HG02610 (cell line): ENCODE measurements around the gene MIPEP.

Experiments
- ATAC-seq: cut with Tn5 transposase; IDR thresholded peaks from one replicate; pipeline ENCODE4 v1.9.1; 2021; ENCODE audit warnings: mild to moderate bottlenecking, moderate library complexity; ENCODE audit not compliant: unreplicated experiment

The MIPEP gene

DNA sequence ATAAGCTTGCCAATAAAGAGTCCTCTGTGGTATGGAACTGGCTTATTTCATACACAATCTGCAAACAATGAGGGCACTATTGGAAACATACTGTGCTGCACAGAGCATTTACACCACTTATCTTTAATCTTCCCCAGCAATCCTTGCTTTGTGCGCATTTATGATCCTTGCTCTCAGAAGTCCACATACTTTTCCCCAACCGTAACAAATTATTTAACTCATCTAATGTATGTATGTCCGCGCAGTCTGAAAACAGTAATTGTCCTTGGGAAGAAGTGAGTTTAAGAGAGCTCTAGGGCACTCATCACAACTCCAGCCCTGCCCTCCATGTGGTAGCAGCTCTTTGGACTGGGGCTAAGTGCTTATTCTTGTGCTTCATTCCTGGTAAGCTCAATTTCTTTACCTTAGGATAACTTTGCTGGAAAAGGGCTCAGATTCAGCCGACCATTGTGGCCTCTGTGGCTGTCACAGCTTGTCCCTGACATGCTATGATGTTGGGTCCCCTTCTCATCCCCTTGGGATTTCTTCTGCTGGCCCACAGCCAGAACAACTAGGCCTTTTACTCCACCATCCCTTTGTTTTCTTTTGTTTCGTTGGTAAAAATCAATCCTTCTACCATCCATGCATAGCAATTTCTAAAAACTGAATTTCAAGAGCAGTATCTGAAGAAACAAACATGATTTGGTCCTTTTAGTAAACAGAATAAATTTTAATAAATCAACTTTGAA is 166.3 kb downstream of the MIPEP start:
- ATAC-seq, result no peak

DNA sequence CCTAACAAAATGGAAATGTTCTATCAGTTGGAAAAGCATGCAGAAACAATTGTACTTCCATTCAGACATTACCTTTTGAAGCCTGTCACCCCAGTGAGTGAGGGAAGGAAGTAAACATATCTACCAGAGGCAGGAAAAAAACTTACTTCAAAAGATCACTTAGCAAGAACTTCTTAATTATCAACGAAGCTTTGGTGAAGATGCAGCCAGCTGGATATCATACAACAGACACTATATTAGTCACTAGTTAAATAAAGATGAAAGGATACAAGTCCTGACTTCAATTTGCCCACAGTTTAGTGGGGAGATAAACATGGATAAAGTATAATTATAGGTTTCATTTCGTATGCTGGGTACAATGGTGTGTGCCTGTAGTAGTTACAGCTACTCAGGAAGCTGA is 170.2 kb downstream of the MIPEP start:
- no peak for ATAC-seq

DNA sequence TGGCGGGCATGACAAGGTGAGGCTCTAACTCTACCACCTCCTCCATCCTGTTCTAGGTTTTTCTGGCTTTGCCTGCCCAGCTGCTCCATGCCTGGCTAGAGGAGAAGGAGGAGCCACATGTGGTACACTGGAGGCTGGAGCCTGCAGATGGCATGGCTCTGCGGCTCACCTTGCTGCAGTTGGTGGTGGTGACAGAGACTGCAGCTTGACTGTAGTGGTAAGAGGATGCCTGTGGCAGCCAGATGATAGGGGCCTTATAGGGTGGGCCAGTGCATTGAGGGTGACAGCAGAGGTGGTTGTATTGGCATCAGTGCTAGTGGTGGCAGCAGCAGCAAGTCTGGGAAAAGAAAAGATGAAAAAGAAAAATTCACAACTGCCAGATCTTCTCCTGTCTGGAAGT is 172.8 kb downstream of the MIPEP start:
- no peak for ATAC-seq

DNA sequence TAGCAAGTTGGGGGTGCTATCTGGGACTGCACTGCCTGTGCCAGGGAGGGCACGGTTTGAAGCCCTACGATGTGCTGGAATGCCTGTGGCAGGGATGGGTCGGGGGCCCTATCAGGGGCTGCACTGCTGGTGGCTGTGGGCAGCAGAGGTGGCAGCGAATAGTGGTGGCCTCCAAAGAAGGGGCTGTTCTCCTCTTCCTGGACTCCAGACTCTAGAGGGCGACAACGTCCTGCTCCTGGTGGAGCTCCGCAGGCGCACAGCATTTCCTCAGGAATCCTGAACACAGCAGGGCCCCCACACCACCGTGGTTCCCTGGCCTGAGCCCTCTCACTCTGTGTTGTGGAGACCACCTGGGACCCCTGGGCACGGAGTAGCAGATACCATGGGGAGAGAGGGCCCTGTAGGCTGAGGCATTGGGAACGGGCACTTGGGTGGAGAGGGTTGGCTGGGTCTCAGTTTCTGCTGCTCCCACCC is 173.4 kb downstream of the MIPEP start:
- ATAC-seq, result no peak

DNA sequence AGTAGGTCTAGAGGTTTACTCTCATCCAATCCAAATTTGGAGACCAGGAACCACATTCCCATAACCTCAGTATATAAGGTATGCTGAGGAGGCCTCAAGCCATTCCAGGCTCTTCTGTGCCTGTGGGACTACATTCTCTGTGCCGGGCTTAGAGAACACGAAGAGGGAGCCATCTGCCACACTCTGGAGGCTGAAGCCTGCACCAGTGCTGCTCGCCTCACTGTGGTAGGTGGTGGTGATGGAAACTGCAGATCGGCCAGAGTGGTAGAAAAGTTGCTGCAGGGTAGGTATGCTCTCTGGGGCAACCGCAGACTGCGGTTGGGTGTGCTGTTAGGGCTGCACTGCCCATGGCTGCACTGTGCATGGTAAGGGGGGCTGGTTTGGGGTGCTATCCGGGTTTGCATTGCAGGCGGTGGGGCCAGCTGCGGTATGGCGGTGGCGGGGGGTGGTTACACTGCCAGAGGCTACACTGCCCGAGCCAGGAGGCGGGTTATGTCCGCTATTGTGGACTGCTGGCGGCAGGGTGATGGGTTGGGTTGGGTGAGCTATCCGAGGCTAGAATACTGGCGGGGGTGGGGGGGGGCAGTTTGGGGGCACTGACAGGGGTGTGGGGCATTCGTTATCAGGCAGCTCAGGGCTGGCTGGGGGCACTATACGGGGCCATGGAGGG is 174.0 kb downstream of the MIPEP start:
- ATAC-seq, result no peak

DNA sequence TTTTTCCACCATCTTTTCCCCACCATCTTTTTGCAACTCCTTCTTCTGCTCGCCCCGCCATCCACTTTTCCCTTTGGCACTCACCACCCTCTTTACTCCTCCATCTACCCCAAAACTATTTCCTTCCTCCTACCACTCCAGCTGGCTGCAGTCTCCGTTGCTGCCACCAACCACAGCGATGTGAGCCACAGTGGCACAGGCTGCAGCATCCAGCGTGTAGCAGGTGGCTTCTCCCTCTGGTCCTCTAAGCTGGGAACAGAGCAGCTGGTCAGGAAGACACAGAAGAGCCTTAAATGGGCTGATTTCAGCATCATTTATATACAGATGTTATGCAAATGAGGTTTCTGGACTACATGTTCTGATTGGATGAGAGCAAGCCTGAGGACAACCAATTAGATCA is 174.5 kb downstream of the MIPEP start:
- no peak for ATAC-seq

DNA sequence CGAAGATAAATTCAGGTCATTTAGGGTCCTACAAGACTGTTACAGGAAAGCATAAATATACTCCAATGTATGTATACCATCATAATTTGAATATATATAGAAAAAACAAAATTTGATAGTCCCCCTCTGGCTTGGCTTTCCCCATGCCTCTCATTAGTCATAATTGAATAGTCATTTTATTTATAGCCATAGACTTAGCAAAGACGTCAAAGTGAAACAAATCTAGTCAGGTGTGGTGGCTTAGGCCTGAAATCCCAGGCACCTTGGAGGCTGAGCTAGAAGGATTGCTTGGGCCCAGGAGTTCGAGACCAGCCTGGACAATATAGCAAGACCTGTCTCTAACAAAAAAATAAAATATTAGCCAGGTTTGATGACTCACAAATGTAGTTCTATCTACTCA is 177.8 kb downstream of the MIPEP start:
- ATAC-seq, result no peak

DNA sequence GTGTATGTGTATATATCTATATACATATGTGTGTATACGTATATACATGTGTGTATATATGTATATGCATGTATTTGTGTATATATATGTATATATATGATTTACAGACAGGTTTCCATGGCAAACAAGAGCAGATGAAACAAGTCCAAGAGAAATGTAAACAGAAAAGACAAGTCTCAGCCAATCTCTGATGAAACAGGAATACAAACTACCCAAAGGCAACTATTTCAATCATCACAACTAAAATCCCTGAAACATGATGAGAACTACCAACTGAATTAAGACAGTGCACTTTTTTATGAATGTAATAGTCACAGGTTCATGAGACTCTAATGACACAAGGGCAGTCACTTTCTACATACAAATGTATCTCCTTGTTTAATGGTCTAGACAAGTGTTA is 178.8 kb downstream of the MIPEP start:
- ATAC-seq, result no peak

DNA sequence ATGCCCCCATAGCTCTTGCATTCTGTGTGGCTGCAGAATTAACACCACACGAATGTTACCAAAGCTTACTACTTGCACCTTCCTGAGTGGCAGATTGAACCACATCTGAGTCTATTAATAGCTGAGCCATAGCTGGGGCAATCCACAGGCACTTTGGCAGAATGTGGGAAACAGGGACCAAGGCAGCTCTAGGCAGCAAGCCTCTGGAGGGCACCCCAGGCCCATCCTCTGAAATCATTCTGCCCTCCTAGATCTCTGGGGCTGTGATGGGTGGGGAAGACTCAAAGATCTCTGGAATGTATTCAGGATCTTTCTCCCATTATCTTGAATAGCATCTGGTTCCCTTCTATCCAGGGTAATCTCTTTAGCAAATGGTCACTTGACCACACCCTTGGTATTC is 179.7 kb downstream of the MIPEP start:
- no peak for ATAC-seq

DNA sequence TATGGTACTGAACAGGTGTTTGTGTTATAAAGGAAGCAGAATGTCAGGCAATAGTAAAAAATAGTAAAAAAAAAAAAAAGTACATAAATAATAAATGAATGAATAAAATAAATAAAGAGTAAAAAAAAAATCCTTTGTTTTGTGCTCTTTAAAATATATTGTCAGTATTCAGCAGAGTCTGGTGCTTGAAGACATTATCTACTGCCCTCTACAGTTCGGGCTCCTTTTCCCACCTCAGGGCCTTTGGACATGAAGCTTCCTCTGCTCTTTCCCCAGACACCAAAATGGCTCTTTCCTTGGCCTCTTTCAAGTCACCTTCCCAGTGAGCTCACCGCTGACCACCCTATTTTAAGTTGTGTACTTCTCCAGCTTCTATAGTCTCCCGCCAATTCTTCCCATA is 181.5 kb downstream of the MIPEP start:
- ATAC-seq, result no peak

DNA sequence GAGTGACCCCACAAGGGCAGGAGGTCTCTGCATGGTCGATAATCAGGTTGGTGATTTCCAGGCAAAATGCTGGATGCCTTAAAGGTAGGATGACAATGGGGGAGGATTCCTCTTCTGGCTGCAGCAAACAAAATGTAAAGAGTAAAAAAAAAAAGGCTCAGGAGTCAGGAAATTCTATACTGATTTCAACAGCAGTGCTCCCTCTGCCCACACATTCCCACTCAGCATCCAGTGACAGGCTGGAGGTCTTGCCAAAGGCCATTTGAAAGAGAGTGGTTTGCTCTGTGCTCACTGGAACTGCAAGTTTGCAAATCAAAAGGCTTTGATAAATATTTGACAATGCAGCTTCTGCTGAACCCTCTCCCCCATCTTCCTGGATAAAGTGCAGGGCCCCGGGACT is 183.6 kb downstream of the MIPEP start:
- no peak for ATAC-seq

DNA sequence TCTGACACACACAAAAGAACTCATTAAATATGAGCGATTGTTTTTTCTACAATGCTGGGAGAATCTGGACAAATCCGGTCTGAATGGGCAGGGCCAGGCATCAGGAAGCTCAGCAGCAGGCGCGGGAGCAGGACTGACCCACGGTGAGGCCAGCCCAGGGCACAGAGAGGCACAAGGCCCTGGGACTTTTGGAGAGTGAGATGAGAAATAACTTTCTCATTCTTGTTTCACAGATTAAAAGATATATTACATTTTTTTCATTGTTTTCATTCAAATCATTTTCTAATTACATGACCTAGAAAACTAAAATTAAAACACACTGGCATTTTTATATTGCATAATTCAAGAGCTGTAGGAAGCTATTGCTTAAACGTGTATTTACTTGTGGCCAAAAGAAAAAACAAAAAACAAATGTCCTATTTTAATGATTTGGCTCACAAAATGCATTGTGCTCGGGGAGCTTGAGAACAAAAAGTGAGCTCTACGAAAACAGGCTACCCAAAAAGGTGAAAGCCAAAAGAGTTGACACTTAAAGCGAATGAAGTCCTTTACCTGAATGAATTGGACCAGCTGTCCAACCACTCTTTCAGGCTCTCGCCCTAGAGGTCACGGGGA is 185.8 kb downstream of the MIPEP start:
- ATAC-seq, result no peak

DNA sequence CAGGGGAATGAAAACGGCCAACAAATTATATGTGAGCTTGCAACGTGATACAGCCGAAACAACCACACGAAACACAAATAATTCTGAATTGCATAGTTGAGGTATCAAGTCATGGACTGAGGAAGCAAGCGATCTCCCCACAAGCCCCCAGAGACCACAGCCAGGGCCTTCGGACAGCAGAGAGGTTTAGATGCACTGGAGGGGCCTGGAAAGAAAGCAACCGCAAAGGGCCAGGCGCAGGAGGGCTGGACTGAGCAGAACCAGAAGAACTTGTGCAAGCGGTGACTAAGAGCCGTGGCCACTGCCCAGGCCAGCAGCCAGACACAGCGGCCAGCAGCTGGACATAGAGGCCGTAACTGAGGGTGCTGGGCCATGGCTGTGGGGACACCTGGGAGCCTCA is 187.6 kb downstream of the MIPEP start:
- no peak for ATAC-seq

DNA sequence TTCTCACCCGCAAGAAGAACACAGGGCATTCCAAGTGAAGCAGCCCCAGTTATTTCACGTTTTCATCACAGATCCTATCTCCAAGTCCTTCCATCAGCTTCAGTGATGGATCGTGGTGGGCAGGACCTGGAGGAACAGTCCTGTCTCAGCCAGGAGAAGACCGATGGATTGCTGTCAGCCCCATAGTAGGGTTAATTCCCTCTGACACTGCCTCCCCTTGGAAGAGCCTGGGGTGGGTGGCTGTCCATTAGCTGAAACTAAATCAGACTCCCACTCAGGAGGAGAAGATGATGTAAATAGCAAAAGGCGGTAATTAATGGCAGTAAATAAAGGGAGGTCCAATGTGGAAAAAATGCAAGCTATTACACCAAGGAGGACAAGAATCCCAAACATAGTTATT is 188.0 kb downstream of the MIPEP start:
- ATAC-seq, result no peak

DNA sequence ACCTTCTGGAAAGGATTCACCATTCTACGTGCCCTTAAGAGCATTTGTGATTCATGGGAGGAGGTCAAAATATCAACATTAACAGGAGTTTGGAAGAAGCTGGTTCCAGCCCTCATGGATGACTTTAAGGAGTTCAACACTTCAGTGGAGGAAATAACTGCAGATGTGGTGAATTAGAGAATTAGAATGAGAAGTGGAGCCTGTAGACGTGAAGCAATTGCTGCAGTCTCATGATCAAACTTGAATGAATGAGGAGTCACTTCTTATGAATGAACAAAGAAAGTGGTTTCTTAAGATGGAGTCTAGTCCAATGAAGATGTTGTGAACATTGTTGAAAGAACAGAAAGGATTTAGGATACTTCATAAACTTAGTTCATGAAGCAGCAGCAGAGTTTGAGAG is 189.9 kb downstream of the MIPEP start:
- ATAC-seq, result no peak

DNA sequence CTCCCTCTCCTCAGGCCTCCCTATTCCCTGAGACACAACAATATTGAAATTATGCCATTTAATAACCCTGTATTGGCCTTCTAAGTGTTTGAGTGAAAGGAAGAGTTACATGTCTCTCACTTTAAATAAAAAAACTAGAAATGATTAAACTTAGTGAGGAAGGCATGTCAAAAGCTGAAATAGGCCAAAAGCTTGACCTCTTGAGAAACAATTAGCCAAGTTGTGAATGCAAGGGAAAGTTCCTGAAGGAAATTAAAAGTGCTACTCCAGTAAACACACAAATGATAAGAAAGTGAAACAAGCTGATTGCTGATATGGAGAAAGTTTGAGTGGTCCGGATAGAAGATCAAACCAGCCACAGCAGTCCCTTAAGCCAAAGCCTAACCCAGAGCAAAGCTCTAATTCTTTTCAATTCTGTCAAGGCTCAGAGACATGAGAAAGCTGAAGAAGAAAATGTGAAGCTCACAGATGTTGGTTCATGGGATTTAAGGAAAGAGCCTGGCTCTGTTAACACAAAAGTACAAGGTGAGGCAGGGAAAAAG is 191.4 kb downstream of the MIPEP start:
- no peak for ATAC-seq

DNA sequence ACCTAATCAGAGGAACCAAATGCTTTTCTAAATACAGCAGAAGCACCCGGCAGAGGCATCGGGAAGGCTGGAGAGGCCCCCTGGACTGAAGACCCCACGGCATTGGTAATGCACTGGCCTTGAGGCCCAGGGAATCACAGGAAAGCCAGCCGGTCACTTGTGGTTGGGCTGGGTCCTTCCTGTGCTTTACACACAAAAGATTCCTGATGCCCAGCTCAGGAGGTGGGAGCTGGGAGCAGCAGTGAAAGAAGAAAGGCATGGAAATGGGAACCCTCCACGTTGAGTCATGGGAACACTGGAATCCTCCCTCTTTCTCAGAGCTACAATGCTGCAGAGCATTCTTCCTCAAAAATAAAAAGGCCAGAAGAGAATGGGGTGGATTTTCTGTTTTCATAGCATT is 192.6 kb downstream of the MIPEP start:
- no peak for ATAC-seq

DNA sequence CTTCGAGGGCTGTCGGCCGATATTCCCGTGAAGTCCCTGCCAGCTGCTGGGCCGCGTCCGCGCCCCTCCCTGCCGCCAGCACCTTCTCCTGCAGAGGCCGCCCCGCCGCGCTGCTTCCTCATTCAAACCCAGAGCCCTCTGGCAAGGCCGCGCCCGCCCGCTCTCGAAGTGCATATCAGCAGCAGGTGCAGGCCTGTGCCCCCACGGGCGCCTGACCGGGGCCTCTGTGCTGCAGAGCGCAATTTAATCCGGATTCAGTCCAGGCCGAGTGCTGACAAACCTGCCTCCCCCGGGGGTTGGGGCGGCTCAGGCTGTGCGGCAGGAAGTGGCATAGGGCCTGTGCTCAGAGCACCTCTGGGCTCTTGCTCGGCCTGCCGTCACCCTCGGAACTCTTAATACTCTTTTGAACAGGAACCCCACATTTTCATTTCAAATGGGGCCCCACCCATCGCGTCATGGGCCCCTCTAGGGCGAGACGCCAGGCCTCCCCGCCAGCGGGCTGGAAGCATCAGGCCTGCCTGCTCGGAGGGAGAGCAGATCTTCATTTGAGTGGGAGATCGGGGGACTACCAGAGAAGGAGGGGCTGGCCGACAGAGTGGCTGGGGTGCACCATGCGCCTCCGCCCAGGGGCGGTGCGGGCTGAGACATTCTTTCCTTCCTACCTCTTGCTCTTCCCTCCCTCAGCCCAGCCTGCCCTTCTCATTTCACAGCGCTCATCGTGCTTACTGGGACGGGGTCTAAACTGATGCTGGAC is 193.3 kb downstream of the MIPEP start:
- ATAC-seq, result peak; percentile 92

DNA sequence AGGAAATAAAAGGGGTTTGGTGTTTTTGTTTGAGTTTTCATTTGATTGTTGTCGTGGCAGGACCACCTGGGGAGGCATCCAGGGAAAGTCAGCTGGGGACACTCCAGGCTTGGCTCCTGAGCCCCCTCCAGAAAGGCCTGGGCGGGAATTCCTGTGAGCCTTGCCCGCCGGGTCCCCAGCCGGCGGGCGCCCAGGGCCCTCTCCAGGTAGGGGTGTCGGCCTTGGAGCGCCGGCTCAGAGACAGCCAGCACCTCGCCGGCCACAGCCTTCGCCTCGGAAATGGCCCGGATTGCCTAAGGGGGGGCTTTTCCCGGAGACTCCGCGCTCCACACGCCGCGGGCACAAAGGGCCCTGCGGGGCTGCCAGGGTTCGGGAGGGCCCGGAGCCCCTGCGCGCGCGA is 194.0 kb downstream of the MIPEP start:
- ATAC-seq, result no peak

DNA sequence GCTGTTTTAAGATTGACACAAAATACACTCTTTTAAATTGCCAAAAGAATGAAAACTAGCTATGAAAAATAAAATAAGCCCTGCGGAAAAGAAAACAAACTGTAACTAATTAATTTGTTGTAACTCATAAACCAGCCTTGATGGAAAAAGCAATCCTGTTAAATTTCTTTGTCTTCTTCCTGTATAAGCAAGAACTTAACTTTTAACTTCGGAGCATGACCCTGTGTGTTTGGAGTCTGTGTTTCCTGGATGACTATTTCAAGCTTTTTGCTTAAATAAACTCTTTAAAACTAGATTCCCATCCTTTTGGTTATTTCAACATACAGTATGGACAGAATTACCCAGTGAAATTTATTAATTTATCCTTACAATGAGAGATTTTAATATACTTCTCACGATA is 196.4 kb downstream of the MIPEP start:
- ATAC-seq, result no peak

DNA sequence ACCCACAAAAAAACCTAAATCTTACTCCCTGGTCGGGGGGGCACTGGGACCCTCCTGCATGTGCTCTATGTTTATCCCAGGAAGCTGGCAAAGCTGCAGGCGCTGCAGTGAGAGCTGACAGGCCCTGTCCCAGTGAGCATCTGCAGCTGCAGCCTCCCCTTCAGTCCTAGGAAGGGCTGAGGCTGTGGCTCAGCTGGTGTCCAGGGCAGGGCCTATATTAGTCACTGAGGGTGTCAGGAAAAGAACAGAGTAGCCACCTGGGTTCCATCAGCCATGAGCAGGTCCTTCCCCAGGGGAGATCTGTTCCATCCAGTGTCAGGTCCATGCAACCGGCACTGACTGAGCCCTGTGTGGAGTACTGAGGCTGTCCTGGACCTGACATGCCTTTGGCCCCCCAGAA is 198.5 kb downstream of the MIPEP start:
- no peak for ATAC-seq
